T-cell (primary cell): ENCODE measurements around the gene DLG2. TPM values are rescaled to one million over a fixed set of nuclear protein-coding genes. Genes with fewer than 3 reads are reported as not detected.
"Not testable (repeated sequence)": the region's sequence is repeated elsewhere in the genome, so short reads cannot be mapped to it uniquely, and the experiment has no call there.

Source experiments
- ATAC-seq, 4 experiments: fragments of 200-7000 bp in 3 of 4; fragments of 150-1000 bp in 1 of 4; cut with Tn5 transposase; replicated peaks in 1 of 4; 1 replicate in 3 of 4; 2 replicates in 1 of 4; pipeline ENCODE4 v1.10.0; 2021; ENCODE audit warnings: moderate library complexity in 3 of 4, mild to moderate bottlenecking in 2 of 4, moderate number of reproducible peaks in 1 of 4
- CTCF ChIA-PET, 2 donors: fragments of 300-600 bp; sonication (Branson Sonifier 250); formaldehyde crosslinking; loops; one replicate each; lab custom pipeline; 2022; ENCODE audit warnings: antibody characterized with exemption in 2 of 2; lab: Charles Lee
- POLR2A ChIA-PET, 2 donors: fragments of 300-600 bp; sonication (Branson Sonifier 250); formaldehyde crosslinking; loops; one replicate each; lab custom pipeline; 2022; ENCODE audit warnings: antibody characterized with exemption in 2 of 2; lab: Charles Lee
- DNase-seq, 35 experiments: peaks; one replicate each; pipeline versions ENCODE4 v3.0.0 to v3.0.0-alpha.2; 2013 to 2023
- H3K27ac ChIP-seq: one replicate; pipeline ENCODE4 v1.5.1; 2013; ENCODE audit warnings: low read length
- H3K27me3 ChIP-seq, 2 experiments: replicated peaks in 1 of 2; 1 replicate in 1 of 2; 2 replicates in 1 of 2; pipeline versions ENCODE4 v1.6.1 to v1.7.0; 2013; ENCODE audit warnings: low read length in 1 of 2, mixed read lengths in 1 of 2; ENCODE audit not compliant: control insufficient read depth in 2 of 2, insufficient read depth in 2 of 2; ENCODE audit errors: extremely low read depth in 1 of 2
- H3K36me3 ChIP-seq, 2 donors: 1 replicate in 1 of 2; 2 replicates in 1 of 2; pipeline versions ENCODE4 v1.6.1 to v1.7.0; 2013; ENCODE audit warnings: low read length in 1 of 2; ENCODE audit not compliant: control insufficient read depth in 2 of 2, insufficient read depth in 1 of 2; ENCODE audit errors: extremely low read depth in 1 of 2
- H3K4me1 ChIP-seq, 2 experiments: 1 replicate in 1 of 2; 2 replicates in 1 of 2; pipeline versions ENCODE4 v1.6.1 to v1.7.0; 2013; ENCODE audit warnings: low read length in 2 of 2, mixed read lengths in 1 of 2; ENCODE audit not compliant: insufficient read depth in 2 of 2, control insufficient read depth in 1 of 2; ENCODE audit errors: extremely low read depth in 1 of 2
- H3K4me3 ChIP-seq, 2 donors: 1 replicate in 1 of 2; 2 replicates in 1 of 2; pipeline versions ENCODE4 v1.5.1 to v1.7.0; 2013; ENCODE audit warnings: mild to moderate bottlenecking in 2 of 2, low read length in 1 of 2, moderate library complexity in 1 of 2; ENCODE audit not compliant: control insufficient read depth in 1 of 2; ENCODE audit errors: extremely low read depth in 1 of 2
- H3K9me3 ChIP-seq: 2 replicates; pipeline ENCODE4 v1.7.0; 2013
- H3K27ac Mint-ChIP-seq, 2 donors: one replicate each; pipeline ENCODE4 v1.8.0; 2020 to 2021; ENCODE audit warnings: mild to moderate bottlenecking in 2 of 2, mixed read lengths in 2 of 2
- H3K27me3 Mint-ChIP-seq, 2 donors: one replicate each; pipeline ENCODE4 v1.8.0; 2021 to 2022; ENCODE audit warnings: mixed read lengths in 2 of 2
- H3K36me3 Mint-ChIP-seq: one replicate; pipeline ENCODE4 v1.8.0; 2021; ENCODE audit warnings: mixed read lengths
- H3K4me1 Mint-ChIP-seq, 3 donors: one replicate each; pipeline ENCODE4 v1.8.0; 2020 to 2022; ENCODE audit warnings: mixed read lengths in 3 of 3, mild to moderate bottlenecking in 1 of 3
- H3K4me3 Mint-ChIP-seq, 3 donors: one replicate each; pipeline ENCODE4 v1.8.0; 2020 to 2022; ENCODE audit warnings: mild to moderate bottlenecking in 3 of 3, mixed read lengths in 3 of 3, moderate library complexity in 3 of 3
- H3K9me3 Mint-ChIP-seq, 3 donors: one replicate each; pipeline ENCODE4 v1.8.0; 2020 to 2022; ENCODE audit warnings: mixed read lengths in 3 of 3
- WGBS: methylation state at CpG from one replicate; pipeline ENCODE4 v1.1.5; 2013; ENCODE audit warnings: missing lambda C conversion rate; ENCODE audit not compliant: insufficient coverage; 5-methylcytosine and 5-hydroxymethylcytosine counted together
- total RNA-seq, 35 experiments: library from RNA in 6 of 35; stranded (reverse) in 6 of 35; fragments of 120-200 nt in 1 of 35; gene quantifications; one replicate each; pipeline versions ENCODE4 v1.2.1 to v1.2.4 and lab custom pipeline; 2013 to 2026

The DLG2 gene
- total RNA-seq, 5 donors from 2014 or later (not counting 1 experiment from before 2014, with no cell fraction given) = 2.3 to 4.1 (median 2.9) TPM

DNA sequence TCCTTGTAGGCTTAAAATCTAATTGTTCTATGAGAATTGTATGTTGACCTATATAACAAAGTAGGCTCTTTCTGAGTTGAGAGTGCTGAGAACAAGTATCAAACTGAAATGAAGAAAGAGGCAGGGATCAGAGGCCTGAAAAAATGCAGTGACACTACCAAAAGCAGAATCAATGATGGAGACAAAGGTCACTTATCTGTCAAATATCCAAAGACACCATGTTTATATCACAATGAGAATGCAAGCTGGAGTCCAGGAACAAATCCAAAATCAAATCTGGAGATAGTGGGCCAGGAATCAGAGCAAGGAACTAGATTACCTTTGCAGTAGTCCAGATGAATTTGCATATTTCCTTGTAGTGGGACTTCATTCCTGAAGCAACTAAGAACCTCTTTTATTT, 377.7 kb downstream of the DLG2 start:
- Mint-ChIP-seq H3K27ac (no peak overlapping the region), H3K4me1 (no peaks in the 10 kb centered on the region), H3K9me3 (peaks cover 4 to 11% (median 8%) of the 10 kb centered on the region in 3 donors), H3K4me3 (no peak overlapping the region), H3K27me3 (no peaks in the 10 kb centered on the region), H3K36me3 (no peaks in the 10 kb centered on the region)
- ATAC-seq = no peak
- H3K9me3 ChIP-seq = no peaks in the 10 kb centered on the region
- H3K27me3 ChIP-seq = no peaks in the 10 kb centered on the region
- no peak for DNase-seq
- CTCF ChIA-PET = no interaction called here
- no peaks in the 10 kb centered on the region for H3K36me3 ChIP-seq
- H3K4me1 ChIP-seq = no peaks in the 10 kb centered on the region
- H3K4me3 ChIP-seq = no peak overlapping the region
- POLR2A ChIA-PET = no interaction called here
- no peak overlapping the region for H3K27ac ChIP-seq

DNA sequence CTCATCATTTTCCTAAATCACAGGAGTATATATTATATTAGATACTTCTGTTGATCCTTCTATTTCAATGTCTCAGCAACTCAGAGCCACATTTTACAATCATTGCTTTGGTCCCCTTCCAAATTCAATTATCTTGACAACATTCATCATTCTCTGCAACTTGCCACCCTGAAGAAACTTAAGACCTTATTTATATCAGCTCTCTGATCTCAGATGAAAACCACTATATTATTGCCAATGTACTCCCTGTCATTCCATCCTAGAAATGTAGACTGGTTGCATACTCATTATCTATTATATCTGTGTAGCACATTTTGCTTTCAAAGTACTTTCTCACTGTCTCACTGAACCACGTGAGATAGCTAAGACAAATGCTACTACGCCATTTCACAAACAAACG, 379.3 kb downstream of the DLG2 start:
- Histone ChIP-seq H3K9me3 (no peaks in the 10 kb centered on the region), H3K27ac (no peak overlapping the region), H3K27me3 (no peaks in the 10 kb centered on the region), H3K4me3 (no peak overlapping the region), H3K4me1 (no peaks in the 10 kb centered on the region), H3K36me3 (no peaks in the 10 kb centered on the region)
- Mint-ChIP-seq H3K9me3 (peaks cover 3 to 8% (median 4%) of the 10 kb centered on the region in 3 donors), H3K27ac (no peak overlapping the region), H3K36me3 (no peaks in the 10 kb centered on the region), H3K27me3 (no peaks in the 10 kb centered on the region), H3K4me1 (no peaks in the 10 kb centered on the region), H3K4me3 (no peak overlapping the region)
- CTCF ChIA-PET = interaction anchor here in 1 of 2 donors (0.6 kb wide), 1 partner anchor 38 kb away, joined by 7 read pairs; no protein-coding TSS in a partner anchor
- WGBS = 75% methylated on average over 2 of the region's 3 CpGs
- POLR2A ChIA-PET = no interaction called here
- DNase-seq = no peak
- no peak for ATAC-seq

DNA sequence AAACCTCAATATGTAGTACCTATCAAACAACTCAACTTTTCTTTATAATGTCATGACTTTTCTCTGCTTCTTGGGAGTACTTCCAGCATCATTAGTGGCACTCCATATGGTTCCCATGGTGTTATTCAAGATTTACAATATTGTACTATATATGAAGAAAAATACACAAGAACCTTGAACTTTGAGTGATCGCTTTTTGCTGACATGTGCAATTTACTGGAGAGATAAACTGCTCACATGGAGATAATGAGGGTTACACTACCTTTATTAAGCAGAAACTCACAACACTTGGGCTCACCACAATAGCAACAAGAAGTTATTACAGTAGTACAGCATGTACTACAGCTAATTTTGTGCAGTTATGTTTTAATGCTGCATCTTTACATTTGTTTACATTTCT, 388.2 kb downstream of the DLG2 start:
- no CpG with 5 or more reads among the region's 1 CpG for WGBS
- no peaks in the 10 kb centered on the region for H3K4me1 ChIP-seq
- H3K27me3 Mint-ChIP-seq = no peaks in the 10 kb centered on the region

DNA sequence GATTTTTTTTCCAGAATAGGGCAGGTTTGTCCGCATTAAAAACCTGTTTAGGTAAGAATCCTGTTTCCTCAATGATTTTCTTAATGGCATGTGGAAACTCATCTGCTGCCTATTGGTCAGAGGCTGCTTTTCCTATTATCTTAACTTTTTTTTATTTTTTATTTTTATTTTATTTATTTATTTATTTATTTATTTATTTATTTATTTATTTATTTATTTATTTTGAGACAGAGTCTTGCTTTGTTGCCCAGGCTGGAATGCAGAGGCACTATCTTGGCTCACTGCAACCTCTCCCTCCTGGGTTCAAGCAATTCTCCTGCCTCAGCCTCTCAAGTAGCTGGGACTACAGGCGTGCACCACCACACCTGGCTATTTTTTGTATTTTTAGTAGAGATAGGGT, 389.1 kb downstream of the DLG2 start:
- H3K36me3 ChIP-seq, H3K4me1 Mint-ChIP-seq, H3K27ac Mint-ChIP-seq, ATAC-seq, H3K27ac ChIP-seq, H3K27me3 Mint-ChIP-seq, H3K4me3 Mint-ChIP-seq, DNase-seq, H3K27me3 ChIP-seq, CTCF ChIA-PET, POLR2A ChIA-PET, H3K9me3 ChIP-seq, H3K4me3 ChIP-seq, H3K4me1 ChIP-seq, H3K36me3 Mint-ChIP-seq: not testable (repeated sequence)
- WGBS = no CpG with 5 or more reads among the region's 2 CpGs
- peaks cover 7 to 23% (median 10%) of the 10 kb centered on the region in 3 donors for H3K9me3 Mint-ChIP-seq

More for the DNA sequence above, 388.2 kb downstream of the DLG2 start:
- no peak overlapping the region for H3K27ac ChIP-seq
- H3K4me3 Mint-ChIP-seq = no peak overlapping the region
- H3K9me3 ChIP-seq = no peaks in the 10 kb centered on the region
- ChIA-PET CTCF (no interaction called here), POLR2A (no interaction called here)
- H3K27ac Mint-ChIP-seq = no peak overlapping the region
- no peaks in the 10 kb centered on the region for H3K4me1 Mint-ChIP-seq
- no peak overlapping the region for H3K4me3 ChIP-seq
- H3K27me3 ChIP-seq = no peaks in the 10 kb centered on the region
- ATAC-seq (no peak), DNase-seq (no peak)
- H3K36me3 Mint-ChIP-seq = no peaks in the 10 kb centered on the region
- no peaks in the 10 kb centered on the region for H3K36me3 ChIP-seq
- peaks cover 7 to 19% (median 10%) of the 10 kb centered on the region in 3 donors for H3K9me3 Mint-ChIP-seq

DNA sequence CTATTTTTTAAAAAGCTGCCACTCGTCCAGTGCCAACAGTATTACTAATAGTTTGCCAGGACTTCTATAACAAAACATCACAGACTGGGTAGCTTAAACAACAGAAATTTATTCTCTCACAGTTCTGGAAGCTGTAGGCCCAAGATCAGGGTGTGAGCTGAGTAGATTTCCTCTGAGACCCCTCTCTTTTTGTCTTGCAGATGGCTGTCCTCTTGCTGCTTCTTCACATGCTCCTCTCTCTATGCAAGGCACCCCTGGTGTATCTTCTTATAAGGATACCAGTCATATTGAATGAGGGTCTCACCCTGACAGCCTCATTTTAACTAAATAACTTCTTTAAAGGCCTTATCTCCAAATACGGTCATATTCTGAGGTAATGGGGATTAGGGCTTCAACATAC, 390.9 kb downstream of the DLG2 start:
- Mint-ChIP-seq H3K27me3 (no peaks in the 10 kb centered on the region), H3K4me3 (no peak overlapping the region), H3K36me3 (no peaks in the 10 kb centered on the region), H3K4me1 (no peaks in the 10 kb centered on the region), H3K9me3 (peaks cover 8 to 25% (median 13%) of the 10 kb centered on the region in 3 donors), H3K27ac (no peak overlapping the region)
- Histone ChIP-seq H3K9me3 (no peaks in the 10 kb centered on the region), H3K27me3 (no peaks in the 10 kb centered on the region), H3K4me1 (no peaks in the 10 kb centered on the region), H3K36me3 (no peaks in the 10 kb centered on the region), H3K4me3 (no peak overlapping the region), H3K27ac (no peak overlapping the region)
- no CpG with 5 or more reads among the region's 2 CpGs for WGBS
- DNase-seq = no peak
- ChIA-PET POLR2A (no interaction called here), CTCF (no interaction called here)
- ATAC-seq = no peak

DNA sequence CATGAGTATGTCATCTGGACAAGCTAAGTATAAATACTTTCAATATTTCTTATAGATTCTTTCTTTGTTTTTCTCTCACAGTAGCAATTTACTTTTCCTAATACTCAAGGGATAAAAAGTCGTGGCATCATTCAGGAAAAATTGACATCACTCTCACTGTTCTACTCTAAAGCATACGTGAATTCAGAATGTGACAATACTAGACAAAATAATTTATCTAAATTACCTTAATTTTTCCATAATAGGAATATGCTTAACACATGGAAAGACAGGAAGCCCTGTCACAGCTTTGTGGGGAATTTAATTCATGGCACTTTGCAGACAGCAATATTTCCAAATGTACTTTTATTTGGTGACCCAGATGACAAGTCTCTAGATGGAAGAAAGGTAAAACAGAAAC, 394.6 kb downstream of the DLG2 start:
- no CpG with 5 or more reads among the region's 2 CpGs for WGBS
- ATAC-seq (no peak), DNase-seq (no peak)
- no peaks in the 10 kb centered on the region for H3K4me1 Mint-ChIP-seq
- CTCF ChIA-PET = no interaction called here
- H3K27ac ChIP-seq = no peak overlapping the region
- peaks cover 10 to 24% (median 17%) of the 10 kb centered on the region in 3 donors for H3K9me3 Mint-ChIP-seq
- no peaks in the 10 kb centered on the region for H3K27me3 Mint-ChIP-seq
- no peaks in the 10 kb centered on the region for H3K4me1 ChIP-seq
- no peak overlapping the region for H3K4me3 ChIP-seq
- H3K36me3 Mint-ChIP-seq = no peaks in the 10 kb centered on the region
- no peak overlapping the region for H3K4me3 Mint-ChIP-seq
- no peaks in the 10 kb centered on the region for H3K27me3 ChIP-seq
- H3K9me3 ChIP-seq = no peaks in the 10 kb centered on the region
- POLR2A ChIA-PET = no interaction called here
- no peak overlapping the region for H3K27ac Mint-ChIP-seq
- H3K36me3 ChIP-seq = no peaks in the 10 kb centered on the region

DNA sequence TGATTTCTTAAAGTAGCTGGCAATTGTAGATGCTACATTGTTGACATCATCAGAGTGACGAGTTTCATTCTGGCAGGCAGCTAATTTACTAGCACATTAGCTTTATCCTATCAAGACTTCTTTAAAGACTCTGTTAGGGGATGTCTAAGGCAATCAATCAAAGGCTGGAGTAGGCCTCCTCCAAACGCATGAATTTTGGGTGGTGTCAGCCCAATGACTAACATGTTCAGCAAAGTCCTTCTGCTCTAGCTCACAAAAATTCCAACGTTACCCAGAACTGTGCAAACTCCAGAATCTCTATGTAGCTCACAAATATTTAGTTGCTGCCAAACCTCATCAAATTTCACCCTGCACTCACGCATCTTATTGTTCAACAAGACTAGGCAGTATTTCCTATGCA, 395.6 kb downstream of the DLG2 start:
- H3K4me1 ChIP-seq = no peaks in the 10 kb centered on the region
- no peak overlapping the region for H3K4me3 Mint-ChIP-seq
- CTCF ChIA-PET = no interaction called here
- no peaks in the 10 kb centered on the region for H3K36me3 Mint-ChIP-seq
- no peaks in the 10 kb centered on the region for H3K36me3 ChIP-seq
- DNase-seq (no peak), ATAC-seq (no peak)
- H3K27ac ChIP-seq = no peak overlapping the region
- no peaks in the 10 kb centered on the region for H3K4me1 Mint-ChIP-seq
- H3K9me3 ChIP-seq = no peaks in the 10 kb centered on the region
- POLR2A ChIA-PET = no interaction called here
- H3K27me3 ChIP-seq = no peaks in the 10 kb centered on the region
- peaks cover 10 to 24% (median 14%) of the 10 kb centered on the region in 3 donors for H3K9me3 Mint-ChIP-seq
- H3K27ac Mint-ChIP-seq = no peak overlapping the region
- H3K4me3 ChIP-seq = no peak overlapping the region
- no peaks in the 10 kb centered on the region for H3K27me3 Mint-ChIP-seq
- WGBS = 79% methylated on average over 3 of the region's 4 CpGs
